ENCODE measurements around the gene MGARP.

MGARP gene

DNA sequence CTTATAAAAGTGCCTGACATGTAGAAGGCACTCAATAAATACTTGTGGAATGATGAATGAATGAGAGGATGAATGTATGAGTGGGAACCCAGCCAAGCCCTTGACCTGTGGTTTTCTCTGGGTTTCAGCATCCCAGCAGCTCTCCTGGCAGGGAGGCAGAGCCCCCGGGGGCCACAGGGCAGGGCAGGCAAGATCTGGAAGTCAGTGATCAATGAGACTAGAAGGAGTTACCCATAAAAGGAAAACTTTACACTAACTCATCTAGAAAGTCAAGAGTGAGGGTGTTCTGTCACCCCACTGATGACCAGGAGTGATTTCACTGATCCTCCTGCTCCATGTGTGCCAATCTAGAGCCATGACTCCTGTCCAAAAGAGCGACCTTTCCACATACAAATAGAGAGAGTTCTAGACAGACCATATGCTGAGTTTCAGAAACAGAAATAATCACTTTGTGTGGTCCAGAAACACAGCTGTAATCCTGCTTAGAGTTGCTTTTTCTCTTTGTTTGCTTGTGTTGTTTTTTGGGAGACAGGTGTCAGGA, 37.4 kb downstream of the MGARP start:
- no peak for DNase-seq

DNA sequence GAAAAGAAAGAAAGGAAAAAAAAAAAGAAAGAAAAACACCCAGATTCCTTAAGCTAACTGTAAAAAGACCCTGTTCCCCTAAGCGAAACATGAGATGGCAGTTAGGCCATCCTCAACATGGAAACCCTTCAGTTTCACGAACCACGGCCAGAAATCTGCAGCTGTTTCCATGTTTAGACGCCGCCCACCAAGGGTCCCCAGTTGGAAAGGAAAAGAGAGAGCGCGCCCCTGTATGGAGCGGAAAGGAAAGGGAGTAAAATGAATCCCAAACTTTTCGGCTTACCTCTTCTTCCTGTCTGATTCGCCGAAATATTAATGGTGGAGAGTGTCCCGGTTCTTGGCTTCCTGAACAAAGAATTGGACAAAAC, 38.3 kb downstream of the MGARP start:
- no peak for DNase-seq

DNA sequence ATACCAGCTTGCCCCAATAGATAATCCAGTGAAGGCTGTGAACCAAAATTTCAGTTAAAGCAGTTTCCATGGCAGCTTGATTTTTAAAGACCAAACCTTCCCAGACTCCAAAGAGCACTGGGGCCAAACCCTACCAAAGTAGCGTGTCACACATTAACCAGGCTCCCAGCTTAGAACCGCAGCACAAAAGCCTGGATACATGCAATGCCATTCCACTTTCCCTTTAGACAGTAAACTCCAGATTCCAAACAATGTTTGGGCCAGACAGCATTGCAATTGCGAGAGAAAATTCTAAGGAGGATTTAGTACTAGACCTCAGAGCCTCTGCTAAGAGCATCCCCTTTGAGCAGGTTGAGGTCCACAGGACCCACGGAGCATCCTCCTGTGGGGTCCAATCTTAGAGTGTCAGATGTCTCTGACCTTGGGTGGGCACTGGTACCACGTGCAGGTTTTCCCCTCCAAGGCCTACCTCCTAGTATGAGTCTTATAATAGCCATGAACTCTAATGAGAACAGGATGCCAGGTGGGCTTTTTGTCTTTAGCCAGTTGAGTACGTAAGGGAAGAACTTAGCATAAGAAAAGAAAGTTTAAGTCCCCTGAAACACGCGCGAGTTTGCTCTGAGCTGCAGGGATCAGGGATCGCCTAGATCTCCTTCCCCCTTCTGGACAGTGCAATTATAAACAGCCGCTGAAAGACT, 38.8 kb downstream of the MGARP start:
- no peak for DNase-seq

DNA sequence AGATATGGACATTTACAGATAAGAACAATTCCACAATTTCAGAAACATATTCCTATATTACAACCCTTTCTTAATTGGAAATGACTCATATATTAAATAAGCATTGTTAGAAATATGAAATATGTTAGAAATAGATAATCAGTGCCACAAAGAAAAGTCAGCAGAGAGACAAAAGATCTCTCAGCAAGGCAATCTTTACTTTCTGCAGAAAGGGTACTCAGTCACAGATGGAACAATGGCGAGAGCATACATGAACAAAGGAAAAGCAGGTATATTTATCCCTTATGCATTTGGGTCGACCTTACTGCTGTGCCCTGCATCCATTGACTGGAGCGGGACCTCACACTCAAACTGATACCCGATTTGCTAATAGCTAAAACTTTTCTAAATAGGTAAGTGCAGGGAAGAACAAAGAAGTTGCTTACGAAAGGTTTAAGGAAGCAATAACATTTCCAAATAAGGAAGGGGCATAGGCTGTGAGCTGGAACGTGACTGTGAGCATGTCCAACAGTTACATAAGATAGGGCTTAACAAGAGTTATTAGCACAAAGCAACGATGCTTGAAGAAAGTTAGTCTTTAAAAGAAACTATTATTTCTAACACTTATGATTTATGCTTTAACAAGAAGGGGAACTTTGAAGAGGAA, 40.8 kb downstream of the MGARP start:
- DNase-seq, result no peak

DNA sequence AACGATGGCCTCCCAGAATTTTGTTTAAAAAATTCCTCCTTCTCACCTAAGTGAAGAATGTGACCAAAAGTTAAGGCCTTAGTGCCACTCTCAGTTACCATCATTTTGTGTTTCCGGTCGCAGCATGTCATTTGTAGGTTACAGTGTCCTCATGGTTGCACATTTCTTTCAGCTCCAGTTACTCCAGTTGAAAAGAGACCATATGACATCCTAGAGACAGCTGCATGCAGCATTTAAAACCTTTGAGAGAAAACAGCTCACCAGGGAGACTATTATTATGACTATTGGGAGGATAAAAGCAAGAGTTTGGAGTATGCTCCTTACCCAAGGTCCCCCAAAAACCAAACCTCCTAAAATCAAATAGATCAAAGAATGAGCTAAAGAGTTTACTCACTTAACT, 45.8 kb downstream of the MGARP start:
- no peak for DNase-seq

DNA sequence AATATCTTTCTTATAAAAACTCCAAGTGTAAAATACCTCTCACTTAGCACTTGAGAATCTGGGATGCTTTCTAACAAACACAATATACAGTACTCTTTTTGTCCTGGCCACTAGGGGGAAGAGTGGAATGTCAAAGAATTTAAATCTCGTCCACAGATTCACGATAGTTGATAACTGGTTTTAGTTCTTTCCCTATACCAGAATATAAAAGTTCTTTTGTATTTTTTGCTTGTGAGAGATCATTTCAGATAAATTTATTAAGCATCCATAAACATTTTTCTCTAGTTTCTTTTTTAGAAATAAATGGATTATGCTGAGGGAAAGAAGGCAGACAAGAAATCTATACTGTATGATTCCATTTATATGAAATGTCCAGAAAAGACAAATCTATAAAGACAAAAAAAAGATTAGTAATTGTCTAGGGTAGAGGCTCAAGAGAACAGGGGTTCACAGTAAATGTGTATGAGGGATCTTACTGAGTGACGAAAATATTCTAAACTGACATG, 50.4 kb downstream of the MGARP start:
- DNase-seq, result no peak

DNA sequence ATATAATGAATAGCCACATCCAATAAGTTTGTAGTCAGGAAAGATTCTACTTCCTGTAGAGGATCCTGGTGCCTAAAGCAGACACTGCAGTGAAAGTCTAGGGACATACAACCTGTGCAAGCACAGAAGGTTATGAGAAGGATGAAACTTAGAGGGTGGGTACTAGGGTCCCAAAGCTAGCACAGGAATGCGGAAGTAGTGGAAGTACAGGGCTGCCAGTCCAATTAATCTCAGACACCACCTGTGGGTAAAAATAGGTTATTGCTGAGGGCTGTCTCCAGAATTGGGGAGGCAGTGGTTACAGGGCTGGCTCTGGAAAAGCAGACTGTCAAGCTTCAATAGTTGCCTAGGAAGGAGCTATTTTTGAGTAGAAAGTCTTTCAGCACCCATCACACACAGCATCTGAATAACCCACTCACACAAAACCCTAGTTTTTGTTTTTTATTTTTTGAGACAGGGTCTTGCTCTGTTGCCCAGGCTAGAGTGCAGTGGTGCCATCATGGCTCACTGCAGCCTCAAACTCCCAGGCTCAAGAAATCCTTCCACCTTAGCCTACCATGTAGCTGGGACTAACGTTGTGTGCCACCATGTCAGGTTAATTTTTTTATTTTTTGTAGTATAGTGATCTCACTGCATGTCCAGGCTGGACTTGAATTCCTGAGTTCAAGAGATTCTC, 52.2 kb downstream of the MGARP start:
- no peak for DNase-seq

DNA sequence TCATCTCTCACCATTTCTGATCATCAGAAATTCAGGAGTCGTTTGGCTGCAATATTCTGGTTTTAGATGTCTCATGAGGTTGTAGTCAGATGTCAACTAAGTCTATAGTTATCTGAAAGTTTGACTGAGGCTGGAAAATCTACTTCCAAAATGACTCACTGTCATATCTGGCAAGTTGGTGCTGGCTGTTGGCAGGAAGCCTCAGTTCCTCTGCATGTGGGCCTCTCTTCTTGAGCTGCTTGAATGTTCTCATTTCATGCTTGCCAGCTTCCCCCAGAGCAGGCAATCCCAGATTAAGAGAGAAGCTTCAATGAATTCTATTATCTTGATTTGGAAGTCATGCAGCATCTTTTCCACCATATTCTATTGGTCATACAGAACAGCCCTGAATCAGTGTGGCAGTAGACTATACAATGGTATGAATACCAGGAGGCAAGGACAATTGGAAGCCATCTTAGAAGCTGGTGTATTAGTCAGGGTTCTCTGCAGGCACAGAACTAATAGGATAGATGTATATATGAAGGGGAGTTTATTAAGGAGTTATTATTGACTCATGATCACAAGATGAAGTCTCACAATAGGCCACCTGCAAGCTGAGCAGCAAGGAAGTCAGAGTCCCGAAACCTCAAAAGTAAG, 56.2 kb downstream of the MGARP start:
- no peak for DNase-seq

DNA sequence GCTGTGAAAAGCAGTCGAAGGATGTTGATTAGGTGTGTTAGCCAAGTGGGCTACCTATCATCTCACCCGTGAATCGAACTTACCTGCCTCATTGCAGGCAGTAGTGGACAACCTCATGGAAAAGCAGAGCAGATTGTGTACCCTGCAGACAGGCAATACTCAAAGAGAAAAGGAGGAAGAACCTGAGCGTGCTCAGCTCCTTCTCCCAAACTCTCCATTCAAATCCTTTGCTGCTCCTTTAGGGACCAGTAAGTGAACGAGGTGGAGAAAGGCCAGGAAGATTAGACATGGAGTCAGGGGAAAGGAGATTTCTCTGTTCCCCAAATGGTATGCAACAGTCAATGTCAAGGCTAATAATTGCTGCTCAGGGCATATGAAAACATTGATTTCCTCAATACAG, 57.8 kb downstream of the MGARP start:
- no peak for DNase-seq

DNA sequence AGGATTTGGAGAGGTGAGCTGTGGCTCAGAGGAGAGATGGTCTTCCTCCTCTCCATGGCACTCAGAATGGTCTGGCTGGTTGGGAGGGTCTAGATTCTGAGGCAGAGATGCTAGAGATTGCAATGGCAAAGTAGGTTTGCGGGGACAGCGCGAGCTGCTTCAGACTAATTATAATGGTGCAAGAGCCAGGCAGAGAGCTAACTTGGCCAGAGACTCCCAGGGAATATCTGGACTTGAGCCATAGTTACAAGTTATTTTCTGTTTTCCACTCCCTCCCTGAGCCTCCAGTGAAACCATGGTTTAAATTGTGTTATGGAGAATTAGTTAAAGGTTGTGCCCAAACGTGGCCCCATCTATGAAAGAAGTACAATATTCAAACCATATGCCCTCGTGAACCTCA, 58.3 kb downstream of the MGARP start:
- DNase-seq, result no peak

DNA sequence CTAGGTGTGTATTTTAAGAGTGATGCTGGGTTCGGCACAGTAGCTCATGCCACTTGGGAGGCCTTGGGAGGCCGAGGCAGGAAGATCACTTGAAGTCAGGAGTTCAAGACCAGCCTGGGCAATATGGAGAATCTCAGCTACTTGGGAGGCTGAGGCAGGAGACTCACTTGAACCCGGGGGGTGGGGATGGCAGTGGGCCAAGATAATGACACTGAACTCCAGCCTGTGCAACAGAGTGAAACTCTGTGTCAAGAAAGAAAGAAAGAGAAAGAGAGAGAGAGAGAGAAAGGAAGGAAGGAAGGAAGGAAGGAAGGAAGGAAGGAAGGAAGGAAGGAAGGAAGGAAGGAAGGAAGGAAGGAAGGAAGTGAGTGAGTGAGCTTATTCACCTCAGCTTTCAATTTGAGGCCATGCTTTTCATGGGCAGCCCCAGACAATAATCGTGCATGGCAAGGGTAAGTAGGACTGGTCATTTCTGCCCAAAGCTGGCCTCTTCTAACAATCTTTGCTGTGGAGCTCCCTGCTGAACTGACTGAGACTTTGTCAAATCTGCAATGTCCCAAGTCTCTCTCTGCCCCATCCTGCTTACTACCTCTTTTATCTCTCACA, 60.5 kb downstream of the MGARP start:
- no peak for DNase-seq

All from NCI-H1092 (cell line).